ENCODE measurements around the gene ANGPTL8. TPM values are rescaled to one million over a fixed set of nuclear protein-coding genes. Genes with fewer than 3 reads are reported as not detected.

Gene ANGPTL8
- total and polyA plus RNA-seq, 2 of the 13 experiments (the other 11 are each of a cell fraction or from before 2014, with no cell fraction given): 27.3 to 243 TPM

DNA sequence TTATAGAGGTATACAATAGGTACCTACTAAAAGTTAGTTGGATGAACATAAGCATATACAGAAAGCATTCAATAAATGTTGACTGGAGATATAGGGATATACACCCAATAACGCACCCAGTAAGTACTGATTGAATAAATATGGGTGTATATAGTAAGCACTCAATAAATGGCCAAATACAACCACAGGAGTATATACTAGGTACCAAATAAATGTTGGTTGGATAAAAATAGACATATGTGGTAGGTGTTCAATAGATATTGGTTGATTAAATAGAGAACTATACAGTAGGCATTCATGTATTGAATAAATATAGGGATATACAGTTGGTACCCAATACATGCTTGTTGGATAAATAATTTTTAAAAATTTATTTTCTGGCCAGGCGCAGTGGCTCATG lies 9.4 kb downstream of the ANGPTL8 start (continued):
- TF ChIP-seq, protein P1, sequence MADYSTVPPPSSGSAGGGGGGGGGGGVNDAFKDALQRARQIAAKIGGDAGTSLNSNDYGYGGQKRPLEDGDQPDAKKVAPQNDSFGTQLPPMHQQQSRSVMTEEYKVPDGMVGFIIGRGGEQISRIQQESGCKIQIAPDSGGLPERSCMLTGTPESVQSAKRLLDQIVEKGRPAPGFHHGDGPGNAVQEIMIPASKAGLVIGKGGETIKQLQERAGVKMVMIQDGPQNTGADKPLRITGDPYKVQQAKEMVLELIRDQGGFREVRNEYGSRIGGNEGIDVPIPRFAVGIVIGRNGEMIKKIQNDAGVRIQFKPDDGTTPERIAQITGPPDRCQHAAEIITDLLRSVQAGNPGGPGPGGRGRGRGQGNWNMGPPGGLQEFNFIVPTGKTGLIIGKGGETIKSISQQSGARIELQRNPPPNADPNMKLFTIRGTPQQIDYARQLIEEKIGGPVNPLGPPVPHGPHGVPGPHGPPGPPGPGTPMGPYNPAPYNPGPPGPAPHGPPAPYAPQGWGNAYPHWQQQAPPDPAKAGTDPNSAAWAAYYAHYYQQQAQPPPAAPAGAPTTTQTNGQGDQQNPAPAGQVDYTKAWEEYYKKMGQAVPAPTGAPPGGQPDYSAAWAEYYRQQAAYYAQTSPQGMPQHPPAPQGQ (CRISPR knock-in tag; IDR thresholded peaks at IDR 0.05; ENCODE audit: borderline replicate concordance): no peak
- TF ChIP-seq RARA (CRISPR knock-in tag; IDR thresholded peaks at IDR 0.05) (no peak), FOXO1 (CRISPR knock-in tag; IDR thresholded peaks at IDR 0.05) (no peak), FOXC1 (CRISPR knock-in tag; IDR thresholded peaks at IDR 0.05; ENCODE audit: borderline replicate concordance) (no peak)

DNA sequence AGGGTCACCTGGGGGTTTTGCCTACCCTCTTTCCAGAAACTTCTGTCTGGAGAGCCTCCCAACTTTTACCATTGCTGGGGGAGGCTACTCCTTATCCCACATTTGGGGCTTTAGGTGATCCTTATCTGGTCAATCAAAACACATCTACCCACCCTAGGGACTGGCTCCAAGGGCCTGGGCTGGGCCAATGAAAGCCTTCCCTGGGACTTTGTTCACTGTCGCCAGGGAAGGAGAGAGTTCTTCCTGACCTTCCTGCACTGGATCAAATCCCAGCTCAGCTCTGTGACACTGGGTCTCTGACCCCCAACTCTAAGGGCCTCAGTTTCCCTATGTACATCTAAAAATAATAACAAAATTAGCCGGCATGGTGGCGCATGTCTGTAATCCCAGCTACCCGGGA lies 11.8 kb downstream of the ANGPTL8 start:
- H4K20me1 ChIP-seq (ENCODE audit: insufficient read depth, low read length): peaks cover 2% of the 10 kb centered on the region; the same call in 1 of the 2 replicates
- H3K4me3 ChIP-seq (replicated peaks in 1 of 3; ENCODE audit: insufficient read depth in 1 of 3, low read depth in 2 of 3, low read length in 3 of 3): no peak overlapping the region
- CTCF ChIA-PET (ENCODE audit: low intra/inter-chr PET ratio, low total read pairs): no interaction called here
- WGBS (ENCODE audit: low lambda C conversion rate): 99% methylated on average over 4 of the region's 4 CpGs
- no peak overlapping the region for H3K9ac ChIP-seq (ENCODE audit: insufficient read depth, low read depth, low read length)
- peaks cover 4% of the 10 kb centered on the region for H3K4me1 ChIP-seq (ENCODE audit: insufficient read depth, low read length)
- in situ Hi-C loops (cut with HindIII; ENCODE audit: extremely low pct_ligation_motif_present, low pct_unique_long_range_greater_than_20kb): no loop called here
- no peak for DNase-seq (ENCODE audit: low spot score)
- POLR2A ChIA-PET: interaction anchor here (1.0 kb wide), 1 partner anchor 124 kb away, joined by 3 read pairs; no protein-coding TSS in a partner anchor
- no peaks in the 10 kb centered on the region for H3K79me2 ChIP-seq (ENCODE audit: insufficient read depth, low read length)
- TF ChIP-seq SALL1 (CRISPR knock-in tag; IDR thresholded peaks at IDR 0.05): no peak
- TF ChIP-seq MAFF (IDR thresholded peaks at IDR 0.05; ENCODE audit: low read depth, low read length): no peak
- peak; percentile 88 for TF ChIP-seq RFXAP (CRISPR knock-in tag; IDR thresholded peaks at IDR 0.05; ENCODE audit: borderline replicate concordance)
- no peak for TF ChIP-seq ZNF333 (CRISPR knock-in tag; IDR thresholded peaks at IDR 0.05; ENCODE audit: borderline replicate concordance)
- no peak for TF ChIP-seq NFKB2 (CRISPR knock-in tag; IDR thresholded peaks at IDR 0.05; ENCODE audit: borderline replicate concordance)
- TF ChIP-seq, protein P2, sequence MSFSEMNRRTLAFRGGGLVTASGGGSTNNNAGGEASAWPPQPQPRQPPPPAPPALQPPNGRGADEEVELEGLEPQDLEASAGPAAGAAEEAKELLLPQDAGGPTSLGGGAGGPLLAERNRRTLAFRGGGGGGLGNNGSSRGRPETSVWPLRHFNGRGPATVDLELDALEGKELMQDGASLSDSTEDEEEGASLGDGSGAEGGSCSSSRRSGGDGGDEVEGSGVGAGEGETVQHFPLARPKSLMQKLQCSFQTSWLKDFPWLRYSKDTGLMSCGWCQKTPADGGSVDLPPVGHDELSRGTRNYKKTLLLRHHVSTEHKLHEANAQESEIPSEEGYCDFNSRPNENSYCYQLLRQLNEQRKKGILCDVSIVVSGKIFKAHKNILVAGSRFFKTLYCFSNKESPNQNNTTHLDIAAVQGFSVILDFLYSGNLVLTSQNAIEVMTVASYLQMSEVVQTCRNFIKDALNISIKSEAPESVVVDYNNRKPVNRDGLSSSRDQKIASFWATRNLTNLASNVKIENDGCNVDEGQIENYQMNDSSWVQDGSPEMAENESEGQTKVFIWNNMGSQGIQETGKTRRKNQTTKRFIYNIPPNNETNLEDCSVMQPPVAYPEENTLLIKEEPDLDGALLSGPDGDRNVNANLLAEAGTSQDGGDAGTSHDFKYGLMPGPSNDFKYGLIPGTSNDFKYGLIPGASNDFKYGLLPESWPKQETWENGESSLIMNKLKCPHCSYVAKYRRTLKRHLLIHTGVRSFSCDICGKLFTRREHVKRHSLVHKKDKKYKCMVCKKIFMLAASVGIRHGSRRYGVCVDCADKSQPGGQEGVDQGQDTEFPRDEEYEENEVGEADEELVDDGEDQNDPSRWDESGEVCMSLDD (CRISPR knock-in tag; IDR thresholded peaks at IDR 0.05; ENCODE audit: borderline replicate concordance): no peak
- TF ChIP-seq ELF4 (CRISPR knock-in tag; IDR thresholded peaks at IDR 0.05; ENCODE audit: borderline replicate concordance): no peak
- TF ChIP-seq RFX5 (IDR thresholded peaks at IDR 0.05; ENCODE audit: low read depth, low read length): peak; percentile 95
- TF ChIP-seq TBP (CRISPR knock-in tag; IDR thresholded peaks at IDR 0.05): no peak
- peak; percentile 91; the same call in 1 of the 2 replicates for TF ChIP-seq RFXANK (CRISPR knock-in tag; IDR thresholded peaks at IDR 0.05)
- H2AFZ ChIP-seq (ENCODE audit: low read length): no peak overlapping the region
- H3K4me2 ChIP-seq (ENCODE audit: low read depth, low read length): no peak overlapping the region
- intact Hi-C loops (cut with micrococcal nuclease; ENCODE audit: unreplicated experiment): no loop called here
- H3K36me3 ChIP-seq (replicated peaks in 1 of 2; ENCODE audit: control insufficient read depth in 1 of 2, insufficient read depth in 2 of 2, low read length in 2 of 2): peaks cover 8 to 25% of the 10 kb centered on the region in 2 experiments; a peak in 4 of 5 replicates
- H3K9me3 ChIP-seq (ENCODE audit: low read length): no peaks in the 10 kb centered on the region
- no peak overlapping the region for H3K27ac ChIP-seq (ENCODE audit: extremely low read length, insufficient read depth, low read length)
- no TSS peak for BruUV-seq (replicated peaks)
- no peaks in the 10 kb centered on the region for H3K27me3 ChIP-seq (ENCODE audit: control insufficient read depth in 1 of 2, insufficient read depth in 2 of 2, low read length in 2 of 2)
- FAIRE-seq: no peak
- ATAC-seq: no peak

Measured in HepG2 (cell line).